ENCODE data around the gene CTSE. TPM values are rescaled to one million over a fixed set of nuclear protein-coding genes. Genes with fewer than 3 reads are reported as not detected.

The CTSE gene
- polyA plus RNA-seq, 3 donors: 0.14 to 0.19 (median 0.19) TPM

- no peak for DNase-seq (ENCODE audit: low read depth in 3 of 3, low spot score in 2 of 3)
These were observed 29.3 kb downstream of the CTSE start for GRCh38 chr1:205994346-205994745.

- no peak for DNase-seq (ENCODE audit: low read depth in 3 of 3, low spot score in 2 of 3)
These were observed 30.6 kb downstream of the CTSE start for GRCh38 chr1:205993068-205993467.

- no peak for DNase-seq (ENCODE audit: low read depth in 3 of 3, low spot score in 2 of 3)
These were observed 31.3 kb downstream of the CTSE start for GRCh38 chr1:205992218-205992882.

GRCh38 chr1:205991237-205991636, 32.5 kb downstream of the CTSE start:
- no peak for DNase-seq (ENCODE audit: low read depth in 3 of 3, low spot score in 2 of 3)

GRCh38 chr1:205990226-205990625, 33.5 kb downstream of the CTSE start:
- no peak for DNase-seq (ENCODE audit: low read depth in 3 of 3, low spot score in 2 of 3)

GRCh38 chr1:205989786-205990185, 33.9 kb downstream of the CTSE start:
- DNase-seq (ENCODE audit: low read depth in 3 of 3, low spot score in 2 of 3): no peak

GRCh38 chr1:205988585-205988995, 35.1 kb downstream of the CTSE start:
- DNase-seq (ENCODE audit: low read depth in 3 of 3, low spot score in 2 of 3): no peak

- no peak for DNase-seq (ENCODE audit: low read depth in 3 of 3, low spot score in 2 of 3)
These were observed 36.8 kb downstream of the CTSE start for GRCh38 chr1:205986861-205987260.

GRCh38 chr1:205986292-205986691, 37.4 kb downstream of the CTSE start:
- no peak for DNase-seq (ENCODE audit: low read depth in 3 of 3, low spot score in 2 of 3)

GRCh38 chr1:205985330-205986005, 38.2 kb downstream of the CTSE start:
- DNase-seq (ENCODE audit: low read depth in 3 of 3, low spot score in 2 of 3): no peak

GRCh38 chr1:205983925-205984725, 39.6 kb downstream of the CTSE start:
- DNase-seq (ENCODE audit: low read depth in 3 of 3, low spot score in 2 of 3): no peak

GRCh38 chr1:205981257-205981656, 42.4 kb downstream of the CTSE start:
- no peak for DNase-seq (ENCODE audit: low read depth in 3 of 3, low spot score in 2 of 3)

- no peak for DNase-seq (ENCODE audit: low read depth in 3 of 3, low spot score in 2 of 3)
These were observed 43.3 kb downstream of the CTSE start for GRCh38 chr1:205980237-205980870.

GRCh38 chr1:205979301-205979700, 44.4 kb downstream of the CTSE start:
- DNase-seq (ENCODE audit: low read depth in 3 of 3, low spot score in 2 of 3): no peak

- DNase-seq (ENCODE audit: low read depth in 3 of 3, low spot score in 2 of 3): no peak
These were observed 45.0 kb downstream of the CTSE start for GRCh38 chr1:205978676-205979075.

GRCh38 chr1:205977402-205978014, 46.2 kb downstream of the CTSE start:
- DNase-seq (ENCODE audit: low read depth in 3 of 3, low spot score in 2 of 3): peak in 2 of 3 donors; percentile 44 to 56

GRCh38 chr1:205976708-205977401, 46.8 kb downstream of the CTSE start:
- DNase-seq (ENCODE audit: low read depth in 3 of 3, low spot score in 2 of 3): peak in 1 of 3 donors; percentile 40

GRCh38 chr1:205976036-205976435, 47.7 kb downstream of the CTSE start:
- DNase-seq (ENCODE audit: low read depth in 3 of 3, low spot score in 2 of 3): no peak

GRCh38 chr1:205975387-205975998, 48.2 kb downstream of the CTSE start:
- DNase-seq (ENCODE audit: low read depth in 3 of 3, low spot score in 2 of 3): no peak

GRCh38 chr1:205974712-205975111, 49.0 kb downstream of the CTSE start:
- no peak for DNase-seq (ENCODE audit: low read depth in 3 of 3, low spot score in 2 of 3)

All from right renal cortex interstitium (tissue), 3 donors.